LNCAP (cell line): ENCODE data around the gene LRRC37A3.

Source experiments
- TF ChIP-seq, protein P1 (sequence below): fragments of 450-650 bp; IDR thresholded peaks from 2 replicates; pipeline ENCODE4 v1.5.1; 2017; ENCODE audit warnings: mild to moderate bottlenecking

LRRC37A3 gene

DNA sequence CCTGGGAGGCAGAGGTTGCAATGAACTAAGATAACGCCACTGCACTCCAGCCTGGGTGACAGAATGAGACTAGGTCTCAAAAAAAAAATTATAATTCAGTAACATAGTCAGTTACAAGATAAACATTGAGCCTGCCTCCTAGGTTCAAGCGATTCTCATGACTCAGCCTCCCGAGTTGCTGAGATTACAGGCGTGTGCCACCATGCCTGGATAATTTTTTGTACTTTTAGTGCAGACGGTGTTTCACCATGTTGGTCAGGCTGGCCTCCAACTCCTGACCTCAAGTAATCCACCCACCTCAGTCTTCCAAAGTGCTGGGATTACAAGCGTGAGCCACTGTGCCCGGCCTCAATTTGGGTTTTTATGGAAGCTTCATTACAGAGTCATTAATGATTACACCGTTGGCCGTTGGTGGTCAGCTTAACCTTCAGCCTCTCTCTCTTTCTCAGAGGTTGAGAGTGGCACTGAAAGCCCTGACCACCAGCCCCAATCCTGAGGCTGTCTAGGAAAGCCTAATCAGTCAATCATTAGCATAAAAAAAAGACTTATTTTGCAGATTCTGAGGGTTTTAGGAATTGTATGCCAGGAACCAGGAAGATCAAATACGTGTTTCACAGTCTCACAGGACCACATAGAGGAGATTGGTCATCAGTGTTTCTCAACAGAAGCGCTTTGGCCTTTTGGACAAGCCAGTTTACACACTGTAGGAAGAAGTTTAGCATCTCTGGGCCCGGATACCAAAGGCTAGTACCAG is 1.3 kb upstream of the LRRC37A3 start:
- TF ChIP-seq, protein P1, sequence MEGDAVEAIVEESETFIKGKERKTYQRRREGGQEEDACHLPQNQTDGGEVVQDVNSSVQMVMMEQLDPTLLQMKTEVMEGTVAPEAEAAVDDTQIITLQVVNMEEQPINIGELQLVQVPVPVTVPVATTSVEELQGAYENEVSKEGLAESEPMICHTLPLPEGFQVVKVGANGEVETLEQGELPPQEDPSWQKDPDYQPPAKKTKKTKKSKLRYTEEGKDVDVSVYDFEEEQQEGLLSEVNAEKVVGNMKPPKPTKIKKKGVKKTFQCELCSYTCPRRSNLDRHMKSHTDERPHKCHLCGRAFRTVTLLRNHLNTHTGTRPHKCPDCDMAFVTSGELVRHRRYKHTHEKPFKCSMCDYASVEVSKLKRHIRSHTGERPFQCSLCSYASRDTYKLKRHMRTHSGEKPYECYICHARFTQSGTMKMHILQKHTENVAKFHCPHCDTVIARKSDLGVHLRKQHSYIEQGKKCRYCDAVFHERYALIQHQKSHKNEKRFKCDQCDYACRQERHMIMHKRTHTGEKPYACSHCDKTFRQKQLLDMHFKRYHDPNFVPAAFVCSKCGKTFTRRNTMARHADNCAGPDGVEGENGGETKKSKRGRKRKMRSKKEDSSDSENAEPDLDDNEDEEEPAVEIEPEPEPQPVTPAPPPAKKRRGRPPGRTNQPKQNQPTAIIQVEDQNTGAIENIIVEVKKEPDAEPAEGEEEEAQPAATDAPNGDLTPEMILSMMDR: no peak

GRCh38 chr17:64920026-64920418 is 744 bp upstream of the LRRC37A3 start:
- TF ChIP-seq, protein P1: no peak

GRCh38 chr17:64847504-64848466 is 71.5 kb downstream of the LRRC37A3 start:
- TF ChIP-seq, protein P1: peak; percentile 64
